Measurements from ENCODE around the gene ZNF580. TPM values are rescaled to one million over a fixed set of nuclear protein-coding genes. Genes with fewer than 3 reads are reported as not detected.

ZNF580 gene
- total and polyA plus RNA-seq, 9 of the 15 experiments (the other 6 are each of a cell fraction or from before 2014, with no cell fraction given): 2.3 to 47.4 (median 6.0) TPM

GRCh38 chr19:55624109-55625003, 16.4 kb upstream of the ZNF580 start, which contains the start of gene ZNF784 (continued):
- TF ChIP-seq POU5F1 (IDR thresholded peaks at IDR 0.05; ENCODE audit: borderline replicate concordance, low read depth, low read length, partially characterized antibody) (no peak), NCOA2 (IDR thresholded peaks at IDR 0.05; ENCODE audit: partially characterized antibody in 2 of 2) (no peak), BACH1 (tag; IDR thresholded peaks at IDR 0.05) (no peak), ZNF445 (CRISPR knock-in tag; IDR thresholded peaks at IDR 0.05; ENCODE audit: low read depth) (no peak), ZNF232 (CRISPR knock-in tag; IDR thresholded peaks at IDR 0.05) (no peak), HES1 (IDR thresholded peaks at IDR 0.05; ENCODE audit: low read depth) (no peak), NUFIP1 (IDR thresholded peaks at IDR 0.05; ENCODE audit: partially characterized antibody) (no peak), DEAF1 (CRISPR knock-in tag; IDR thresholded peaks at IDR 0.05) (no peak), RAD21 (CRISPR knock-in tag; conservative IDR thresholded peaks at IDR 0.05 in 1 of 2, IDR thresholded peaks at IDR 0.05 in 1 of 2) (no peak), ZNF766 (CRISPR knock-in tag; conservative IDR thresholded peaks at IDR 0.05) (no peak), CREB3 (tag; conservative IDR thresholded peaks at IDR 0.05; ENCODE audit: low read depth) (no peak), SOX6 (IDR thresholded peaks at IDR 0.05) (no peak), TOE1 (IDR thresholded peaks at IDR 0.05; ENCODE audit: borderline replicate concordance) (0 out of 2 replicates have a peak, but pooled peaks have one; percentile 33), TOE1 (CRISPR knock-in tag; IDR thresholded peaks at IDR 0.05; ENCODE audit: borderline replicate concordance, low read depth) (no peak), SMARCB1 (IDR thresholded peaks at IDR 0.05; ENCODE audit: insufficient read length, low read depth) (no peak), GTF2A2 (tag; IDR thresholded peaks at IDR 0.05) (no peak), CCNT2 (IDR thresholded peaks at IDR 0.05; ENCODE audit: borderline replicate concordance, extremely low read depth, insufficient read length, low read depth, low read length) (peak; percentile 76), CTCF (IDR thresholded peaks at IDR 0.05 in 2 of 3, conservative IDR thresholded peaks at IDR 0.05 in 1 of 3; ENCODE audit: insufficient read depth in 2 of 3, low read depth in 1 of 3, low read length in 3 of 3) (peak in 1 of 3 experiments; percentile 2; a peak in 2 of 6 replicates), TAF7 (tag; IDR thresholded peaks at IDR 0.05) (peak; percentile 94)
